Esophagus muscularis mucosa (tissue), 4 donors: ENCODE results near the gene FADS2.

Source experiments
- EP300 ChIP-seq: sonication (generic); formaldehyde crosslinking; IDR thresholded peaks from one replicate; pipeline ENCODE4 v1.6.1; 2017; ENCODE audit warnings: antibody characterized with exemption
- POLR2AphosphoS5 ChIP-seq, 2 donors: sonication (generic); formaldehyde crosslinking; IDR thresholded peaks; one replicate each; pipeline ENCODE4 v1.6.1; 2017; ENCODE audit warnings: antibody characterized with exemption in 2 of 2
- TF ChIP-seq, protein P1 (sequence below), 3 experiments: fragments of 200-600 bp in 2 of 3; fragments of 450-650 bp in 1 of 3; sonication (generic) in 2 of 3; IDR thresholded peaks; one replicate each; pipeline ENCODE4 v1.5.1; 2017 to 2019; ENCODE audit warnings: antibody characterized with exemption in 3 of 3, mild to moderate bottlenecking in 2 of 3, moderate library complexity in 1 of 3

DNA sequence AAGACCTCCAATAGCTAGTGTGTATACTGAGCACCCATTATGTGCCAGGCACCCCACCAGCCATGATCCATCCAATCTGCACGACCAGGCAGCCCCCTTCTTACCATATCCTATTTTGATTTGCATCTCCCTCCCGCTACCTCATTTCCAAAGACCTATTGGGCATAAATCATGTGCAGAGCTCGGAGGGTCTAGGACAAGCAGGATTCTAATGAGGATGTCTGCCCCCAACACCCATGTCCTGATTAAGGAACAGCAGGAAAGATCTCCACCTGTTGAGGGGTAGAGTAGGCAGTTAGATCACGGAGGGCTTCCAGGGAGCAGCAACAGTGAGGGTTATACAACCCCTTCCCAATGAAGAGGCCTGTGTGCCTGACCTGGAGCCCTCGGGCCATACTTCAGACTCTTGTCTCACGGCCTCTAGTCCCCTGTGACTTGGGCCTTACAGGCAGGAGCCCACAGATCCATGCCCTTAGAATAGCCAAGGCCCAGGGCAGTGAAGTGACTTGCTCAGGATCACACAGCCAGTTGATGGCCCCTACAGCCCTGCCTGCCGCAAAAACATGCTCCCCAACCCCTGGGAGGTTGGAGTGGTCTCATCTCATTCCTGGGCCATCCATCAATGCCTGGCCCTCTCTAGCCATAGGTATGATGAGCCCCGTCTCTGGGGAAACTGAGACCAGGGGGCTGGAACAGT, 85.7 kb downstream of the FADS2 start:
- TF ChIP-seq, protein P1, sequence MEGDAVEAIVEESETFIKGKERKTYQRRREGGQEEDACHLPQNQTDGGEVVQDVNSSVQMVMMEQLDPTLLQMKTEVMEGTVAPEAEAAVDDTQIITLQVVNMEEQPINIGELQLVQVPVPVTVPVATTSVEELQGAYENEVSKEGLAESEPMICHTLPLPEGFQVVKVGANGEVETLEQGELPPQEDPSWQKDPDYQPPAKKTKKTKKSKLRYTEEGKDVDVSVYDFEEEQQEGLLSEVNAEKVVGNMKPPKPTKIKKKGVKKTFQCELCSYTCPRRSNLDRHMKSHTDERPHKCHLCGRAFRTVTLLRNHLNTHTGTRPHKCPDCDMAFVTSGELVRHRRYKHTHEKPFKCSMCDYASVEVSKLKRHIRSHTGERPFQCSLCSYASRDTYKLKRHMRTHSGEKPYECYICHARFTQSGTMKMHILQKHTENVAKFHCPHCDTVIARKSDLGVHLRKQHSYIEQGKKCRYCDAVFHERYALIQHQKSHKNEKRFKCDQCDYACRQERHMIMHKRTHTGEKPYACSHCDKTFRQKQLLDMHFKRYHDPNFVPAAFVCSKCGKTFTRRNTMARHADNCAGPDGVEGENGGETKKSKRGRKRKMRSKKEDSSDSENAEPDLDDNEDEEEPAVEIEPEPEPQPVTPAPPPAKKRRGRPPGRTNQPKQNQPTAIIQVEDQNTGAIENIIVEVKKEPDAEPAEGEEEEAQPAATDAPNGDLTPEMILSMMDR (IDR thresholded peaks at IDR 0.05), result no peak
- TF ChIP-seq POLR2AphosphoS5 (IDR thresholded peaks at IDR 0.05) (no peak), EP300 (no peak)
